Measurements from ENCODE around the gene AGXT2. TPM values are rescaled to one million over a fixed set of nuclear protein-coding genes. Genes with fewer than 3 reads are reported as not detected.

The AGXT2 gene
- total and polyA plus RNA-seq, 5 experiments from 2014 or later: not detected

- Mint-ChIP-seq H3K27ac (no peak overlapping the region), H3K36me3 (no peaks in the 10 kb centered on the region), H3K9me3 (no peaks in the 10 kb centered on the region), H3K4me3 (no peak overlapping the region), H3K27me3 (peaks cover 3 to 26% (median 11%) of the 10 kb centered on the region in 5 donors), H3K4me1 (peaks cover 0 to 2% (median 0%) of the 10 kb centered on the region in 4 donors)
- POLR2A ChIA-PET: no interaction called here
- DNase-seq (no peak), ATAC-seq (no peak)
Measured at GRCh38 chr5:35024911-35025510, 22.7 kb downstream of the AGXT2 start.

GRCh38 chr5:35023391-35024178, 24.2 kb downstream of the AGXT2 start:
- H3K27me3 Mint-ChIP-seq: peaks cover 0 to 13% (median 4%) of the 10 kb centered on the region in 5 donors
- ATAC-seq (no peak), DNase-seq (no peak)
- H3K4me3 Mint-ChIP-seq: no peak overlapping the region
- H3K36me3 Mint-ChIP-seq: no peaks in the 10 kb centered on the region
- POLR2A ChIA-PET: no interaction called here
- H3K4me1 Mint-ChIP-seq: peaks cover 0 to 2% (median 0%) of the 10 kb centered on the region in 4 donors
- no peaks in the 10 kb centered on the region for H3K9me3 Mint-ChIP-seq
- H3K27ac Mint-ChIP-seq: no peak overlapping the region

- DNase-seq (no peak), ATAC-seq (no peak)
- no peak overlapping the region for H3K27ac Mint-ChIP-seq
- POLR2A ChIA-PET: no interaction called here
- peaks cover 0 to 15% (median 0%) of the 10 kb centered on the region in 9 donors for H3K9me3 Mint-ChIP-seq
- H3K27me3 Mint-ChIP-seq: peaks cover 4 to 21% (median 14%) of the 10 kb centered on the region in 5 donors
- H3K4me3 Mint-ChIP-seq: no peak overlapping the region
- peaks cover 0 to 2% (median 0%) of the 10 kb centered on the region in 4 donors for H3K4me1 Mint-ChIP-seq
- H3K36me3 Mint-ChIP-seq: peaks cover 0 to 20% (median 0%) of the 10 kb centered on the region in 3 donors
Measured at GRCh38 chr5:35016174-35017051, 31.3 kb downstream of the AGXT2 start.

GRCh38 chr5:35015063-35015462, 32.7 kb downstream of the AGXT2 start:
- Mint-ChIP-seq H3K4me3 (no peak overlapping the region), H3K27me3 (peaks cover 5 to 24% (median 16%) of the 10 kb centered on the region in 5 donors), H3K4me1 (peaks cover 0 to 2% (median 0%) of the 10 kb centered on the region in 4 donors), H3K36me3 (peaks cover 0 to 20% (median 0%) of the 10 kb centered on the region in 3 donors), H3K27ac (no peak overlapping the region), H3K9me3 (peaks cover 0 to 15% (median 0%) of the 10 kb centered on the region in 9 donors)
- ATAC-seq (no peak), DNase-seq (no peak)
- POLR2A ChIA-PET: no interaction called here

- H3K4me3 Mint-ChIP-seq: no peak overlapping the region
- POLR2A ChIA-PET: no interaction called here
- H3K4me1 Mint-ChIP-seq: peaks cover 0 to 2% (median 0%) of the 10 kb centered on the region in 4 donors
- H3K36me3 Mint-ChIP-seq: peaks cover 0 to 16% (median 0%) of the 10 kb centered on the region in 3 donors
- H3K27ac Mint-ChIP-seq: no peak overlapping the region
- peaks cover 18 to 42% (median 22%) of the 10 kb centered on the region in 5 donors for H3K27me3 Mint-ChIP-seq
- H3K9me3 Mint-ChIP-seq: peaks cover 0 to 8% (median 0%) of the 10 kb centered on the region in 9 donors
- no peak for ATAC-seq
- DNase-seq: no peak
Measured at GRCh38 chr5:35012796-35013195, 35.0 kb downstream of the AGXT2 start.

- Mint-ChIP-seq H3K4me3 (no peak overlapping the region), H3K27me3 (peaks cover 18 to 42% (median 25%) of the 10 kb centered on the region in 5 donors), H3K36me3 (peaks cover 0 to 12% (median 0%) of the 10 kb centered on the region in 3 donors), H3K4me1 (peaks cover 0 to 2% (median 0%) of the 10 kb centered on the region in 4 donors), H3K27ac (no peak overlapping the region), H3K9me3 (peaks cover 0 to 5% (median 0%) of the 10 kb centered on the region in 9 donors)
- ATAC-seq (no peak), DNase-seq (no peak)
- POLR2A ChIA-PET: no interaction called here
Measured at GRCh38 chr5:35012365-35012764, 35.4 kb downstream of the AGXT2 start.

- peaks cover 0 to 2% (median 0%) of the 10 kb centered on the region in 9 donors for H3K9me3 Mint-ChIP-seq
- ATAC-seq (no peak), DNase-seq (no peak)
- H3K4me3 Mint-ChIP-seq: no peak overlapping the region
- peaks cover 19 to 44% (median 26%) of the 10 kb centered on the region in 5 donors for H3K27me3 Mint-ChIP-seq
- peaks cover 0 to 2% (median 0%) of the 10 kb centered on the region in 4 donors for H3K4me1 Mint-ChIP-seq
- no peak overlapping the region for H3K27ac Mint-ChIP-seq
- H3K36me3 Mint-ChIP-seq: peaks cover 0 to 3% (median 0%) of the 10 kb centered on the region in 3 donors
- POLR2A ChIA-PET: no interaction called here
Measured at GRCh38 chr5:35010676-35011075, 37.1 kb downstream of the AGXT2 start.

GRCh38 chr5:35009657-35010056, 38.1 kb downstream of the AGXT2 start:
- DNase-seq: no peak

GRCh38 chr5:35009019-35009418, 38.7 kb downstream of the AGXT2 start:
- no peaks in the 10 kb centered on the region for H3K36me3 Mint-ChIP-seq
- DNase-seq (no peak), ATAC-seq (no peak)
- H3K4me3 Mint-ChIP-seq: no peak overlapping the region
- H3K9me3 Mint-ChIP-seq: peaks cover 0 to 2% (median 0%) of the 10 kb centered on the region in 9 donors
- POLR2A ChIA-PET: no interaction called here
- H3K27ac Mint-ChIP-seq: no peak overlapping the region
- H3K4me1 Mint-ChIP-seq: no peaks in the 10 kb centered on the region
- H3K27me3 Mint-ChIP-seq: peaks cover 19 to 57% (median 31%) of the 10 kb centered on the region in 5 donors

More at GRCh38 chr5:35009657-35010056, 38.1 kb downstream of the AGXT2 start:
- peaks cover 0 to 2% (median 0%) of the 10 kb centered on the region in 9 donors for H3K9me3 Mint-ChIP-seq
- no peak overlapping the region for H3K4me3 Mint-ChIP-seq
- H3K27ac Mint-ChIP-seq: no peak overlapping the region
- peaks cover 0 to 2% (median 0%) of the 10 kb centered on the region in 4 donors for H3K4me1 Mint-ChIP-seq
- H3K36me3 Mint-ChIP-seq: peaks cover 0 to 3% (median 0%) of the 10 kb centered on the region in 3 donors
- POLR2A ChIA-PET: no interaction called here
- peaks cover 21 to 51% (median 29%) of the 10 kb centered on the region in 5 donors for H3K27me3 Mint-ChIP-seq
- no peak for ATAC-seq

- Mint-ChIP-seq H3K4me1 (no peaks in the 10 kb centered on the region), H3K9me3 (peaks cover 0 to 2% (median 0%) of the 10 kb centered on the region in 9 donors), H3K4me3 (no peak overlapping the region), H3K36me3 (no peaks in the 10 kb centered on the region), H3K27ac (peak overlapping the region in 1 of 10 donors; percentile 40), H3K27me3 (peaks cover 19 to 70% (median 38%) of the 10 kb centered on the region in 5 donors)
- DNase-seq: no peak
- no peak for ATAC-seq
- POLR2A ChIA-PET: no interaction called here
Measured at GRCh38 chr5:35004771-35005170, 43.0 kb downstream of the AGXT2 start.

- POLR2A ChIA-PET: no interaction called here
- H3K4me1 Mint-ChIP-seq: no peaks in the 10 kb centered on the region
- DNase-seq: no peak
- no peak overlapping the region for H3K4me3 Mint-ChIP-seq
- no peaks in the 10 kb centered on the region for H3K36me3 Mint-ChIP-seq
- peaks cover 16 to 64% (median 36%) of the 10 kb centered on the region in 5 donors for H3K27me3 Mint-ChIP-seq
- no peak overlapping the region for H3K27ac Mint-ChIP-seq
- ATAC-seq: no peak
- H3K9me3 Mint-ChIP-seq: peaks cover 0 to 2% (median 0%) of the 10 kb centered on the region in 9 donors
Measured at GRCh38 chr5:35004200-35004599, 43.5 kb downstream of the AGXT2 start.

All from naive thymus-derived CD8-positive, alpha-beta T cell (primary cell).